ENCODE results near the gene LRP3.
"Not testable (repeated sequence)": the region's sequence is repeated elsewhere in the genome, so short reads cannot be mapped to it uniquely, and the experiment has no call there.

The LRP3 gene

GRCh38 chr19:33202546-33203507 lies 8.7 kb downstream of the LRP3 start:
- DNase-seq (ENCODE audit: low read depth), result no peak

- DNase-seq (ENCODE audit: low read depth), result no peak
Measured at GRCh38 chr19:33203529-33203928, 9.4 kb downstream of the LRP3 start.

GRCh38 chr19:33204136-33204973 lies 10.2 kb downstream of the LRP3 start:
- DNase-seq (ENCODE audit: low read depth), result no peak

- no peak for DNase-seq (ENCODE audit: low read depth)
Measured at GRCh38 chr19:33205110-33205509, 11.0 kb downstream of the LRP3 start.

GRCh38 chr19:33205531-33206260 lies 11.6 kb downstream of the LRP3 start:
- no peak for DNase-seq (ENCODE audit: low read depth)

- no peak for DNase-seq (ENCODE audit: low read depth)
Measured at GRCh38 chr19:33206261-33207039, 12.3 kb downstream of the LRP3 start.

GRCh38 chr19:33207040-33207620 lies 13.0 kb downstream of the LRP3 start:
- DNase-seq (ENCODE audit: low read depth), result no peak

- no peak for DNase-seq (ENCODE audit: low read depth)
Measured at GRCh38 chr19:33207903-33208302, 13.8 kb downstream of the LRP3 start.

GRCh38 chr19:33208371-33208895 lies 14.3 kb downstream of the LRP3 start:
- no peak for DNase-seq (ENCODE audit: low read depth)

- no peak for DNase-seq (ENCODE audit: low read depth)
Measured at GRCh38 chr19:33208904-33209849, 15.0 kb downstream of the LRP3 start.

- not testable (repeated sequence) for DNase-seq (ENCODE audit: low read depth)
Measured at GRCh38 chr19:33209850-33210230, 15.7 kb downstream of the LRP3 start.

- DNase-seq (ENCODE audit: low read depth), result no peak
Measured at GRCh38 chr19:33210266-33210940, 16.3 kb downstream of the LRP3 start.

GRCh38 chr19:33211794-33212435 lies 17.8 kb downstream of the LRP3 start:
- DNase-seq (ENCODE audit: low read depth), result no peak

GRCh38 chr19:33212436-33213172 lies 18.5 kb downstream of the LRP3 start:
- DNase-seq (ENCODE audit: low read depth), result no peak

- DNase-seq (ENCODE audit: low read depth), result no peak
Measured at GRCh38 chr19:33214596-33214995, 20.5 kb downstream of the LRP3 start.

- DNase-seq (ENCODE audit: low read depth), result no peak
Measured at GRCh38 chr19:33215438-33216197, 21.5 kb downstream of the LRP3 start.

GRCh38 chr19:33216198-33216830 lies 22.2 kb downstream of the LRP3 start:
- no peak for DNase-seq (ENCODE audit: low read depth)

Measured in activated gamma-delta T cell treated with anti-CD3 and anti-CD28 coated beads, Interleukin-2, amount 50 U/mL, for 16 hours (primary cell).